Loucy (cell line): ENCODE measurements around the gene BBLN.

ENCODE experiments used
- H2AFZ ChIP-seq: fragments of 200-600 bp; sonication (generic); 2 replicates; pipeline ENCODE4 v1.6.0; 2016; ENCODE audit warnings: antibody characterized with exemption, mild to moderate bottlenecking, low read length, moderate library complexity
- H3F3A ChIP-seq: fragments of 200-600 bp; 2 replicates; pipeline ENCODE4 v1.6.0; 2016; ENCODE audit warnings: antibody characterized with exemption, low read depth, mild to moderate bottlenecking
- H3K27me3 ChIP-seq: fragments of 200-600 bp; sonication (generic); 2 replicates; pipeline ENCODE4 v1.6.1; 2014; ENCODE audit warnings: low read length, mild to moderate bottlenecking; ENCODE audit not compliant: insufficient read depth, poor library complexity, severe bottlenecking
- H3K36me3 ChIP-seq: fragments of 200-600 bp; sonication (generic); 2 replicates; pipeline ENCODE4 v1.6.1; 2016; ENCODE audit warnings: low read length; ENCODE audit not compliant: insufficient read depth
- H3K4me1 ChIP-seq: fragments of 200-600 bp; sonication (generic); 2 replicates; pipeline ENCODE4 v1.5.1; 2014; ENCODE audit warnings: low read length, mild to moderate bottlenecking; ENCODE audit not compliant: insufficient read depth, poor library complexity, severe bottlenecking
- H3K4me2 ChIP-seq: fragments of 200-600 bp; sonication (generic); 2 replicates; pipeline ENCODE4 v1.6.0; 2014; ENCODE audit warnings: antibody characterized with exemption, low read length, low read depth, mild to moderate bottlenecking; ENCODE audit not compliant: poor library complexity, severe bottlenecking
- H3K4me3 ChIP-seq: fragments of 200-600 bp; sonication (generic); 2 replicates; pipeline ENCODE4 v1.5.1; 2014; ENCODE audit warnings: low read length, mild to moderate bottlenecking, mixed read lengths; ENCODE audit not compliant: poor library complexity, severe bottlenecking
- H3K79me2 ChIP-seq: fragments of 200-600 bp; sonication (generic); 2 replicates; pipeline ENCODE4 v1.6.1; 2014; ENCODE audit warnings: low read length; ENCODE audit not compliant: insufficient read depth
- H3K9ac ChIP-seq: fragments of 200-600 bp; sonication (generic); 2 replicates; pipeline ENCODE4 v1.6.0; 2014; ENCODE audit warnings: mild to moderate bottlenecking, low read depth, low read length, moderate library complexity; ENCODE audit not compliant: poor library complexity, severe bottlenecking
- H3K9me2 ChIP-seq: fragments of 200-600 bp; sonication (generic); replicated peaks from 2 replicates; pipeline ENCODE4 v1.6.1; 2016; ENCODE audit warnings: low read depth, low read length, mixed read lengths
- H3K9me3 ChIP-seq: fragments of 200-600 bp; sonication (generic); 2 replicates; pipeline ENCODE4 v1.6.1; 2014; ENCODE audit warnings: mild to moderate bottlenecking, antibody characterized with exemption, low read length, low read depth; ENCODE audit not compliant: insufficient read depth
- H4K20me1 ChIP-seq: fragments of 200-600 bp; sonication (generic); 2 replicates; pipeline ENCODE4 v1.6.0; 2014; ENCODE audit warnings: antibody characterized with exemption, low read length, mild to moderate bottlenecking; ENCODE audit not compliant: insufficient read depth, poor library complexity, severe bottlenecking
- CTCF ChIP-seq: fragments of 200-600 bp; sonication (generic); conservative IDR thresholded peaks from 2 replicates; pipeline ENCODE4 v1.5.1; 2014; ENCODE audit warnings: mild to moderate bottlenecking, antibody characterized with exemption, low read length
- EZH2phosphoT487 ChIP-seq: fragments of 200-600 bp; IDR thresholded peaks from 2 replicates; pipeline ENCODE4 v1.6.1; 2018; ENCODE audit warnings: antibody characterized with exemption, mild to moderate bottlenecking, moderate library complexity, borderline replicate concordance

Gene BBLN

GRCh38 chr9:128155736-128156500 lies 4.1 kb upstream of the BBLN start:
- H3K4me3 ChIP-seq, result no peak overlapping the region
- H3K9me3 ChIP-seq, result no peaks in the 10 kb centered on the region
- no peak overlapping the region for H2AFZ ChIP-seq
- no peaks in the 10 kb centered on the region for H3F3A ChIP-seq
- no peaks in the 10 kb centered on the region for H3K36me3 ChIP-seq
- no peak overlapping the region for H3K4me2 ChIP-seq
- TF ChIP-seq EZH2phosphoT487 (no peak), CTCF (no peak)
- peaks cover 5% of the 10 kb centered on the region for H4K20me1 ChIP-seq
- H3K4me1 ChIP-seq, result peaks cover 9% of the 10 kb centered on the region
- H3K9ac ChIP-seq, result no peak overlapping the region
- H3K9me2 ChIP-seq, result no peaks in the 10 kb centered on the region
- no peaks in the 10 kb centered on the region for H3K27me3 ChIP-seq
- peaks cover 7% of the 10 kb centered on the region for H3K79me2 ChIP-seq

GRCh38 chr9:128159522-128159783 lies 612 bp upstream of the BBLN start:
- peak overlapping the region; percentile 77 for H3K4me3 ChIP-seq
- peaks cover 30% of the 10 kb centered on the region for H3K79me2 ChIP-seq
- H4K20me1 ChIP-seq, result peaks cover 9% of the 10 kb centered on the region
- no peaks in the 10 kb centered on the region for H3K27me3 ChIP-seq
- H3K9ac ChIP-seq, result peak overlapping the region; percentile 78
- H3K4me1 ChIP-seq, result peaks cover 21% of the 10 kb centered on the region
- peaks cover 21% of the 10 kb centered on the region; the same call in 1 of the 2 replicates for H3K36me3 ChIP-seq
- peak overlapping the region; percentile 85 for H2AFZ ChIP-seq
- H3K9me2 ChIP-seq, result no peaks in the 10 kb centered on the region
- no peaks in the 10 kb centered on the region for H3K9me3 ChIP-seq
- peak overlapping the region; percentile 83 for H3K4me2 ChIP-seq
- no peaks in the 10 kb centered on the region for H3F3A ChIP-seq
- TF ChIP-seq EZH2phosphoT487, result no peak

GRCh38 chr9:128160603-128160987 lies 530 bp downstream of the BBLN start:
- H3K4me1 ChIP-seq, result peaks cover 21% of the 10 kb centered on the region
- TF ChIP-seq EZH2phosphoT487, result no peak
- TF ChIP-seq CTCF, result no peak
- H3K36me3 ChIP-seq, result peaks cover 24% of the 10 kb centered on the region; the same call in 1 of the 2 replicates
- H3K79me2 ChIP-seq, result peaks cover 30% of the 10 kb centered on the region
- peaks cover 9% of the 10 kb centered on the region for H4K20me1 ChIP-seq
- peak overlapping the region; percentile 97 for H3K4me3 ChIP-seq
- H3K9me3 ChIP-seq, result no peaks in the 10 kb centered on the region
- peak overlapping the region; percentile 94 for H3K9ac ChIP-seq
- H3F3A ChIP-seq, result no peaks in the 10 kb centered on the region
- H3K9me2 ChIP-seq, result no peaks in the 10 kb centered on the region
- H3K27me3 ChIP-seq, result no peaks in the 10 kb centered on the region
- H2AFZ ChIP-seq, result peak overlapping the region; percentile 83
- peak overlapping the region; percentile 90 for H3K4me2 ChIP-seq
